HuH-7 (cell line): ENCODE results near the gene OR13F1.
"Not testable (repeated sequence)": the region's sequence is repeated elsewhere in the genome, so short reads cannot be mapped to it uniquely, and the experiment has no call there.

ENCODE experiments used
- DNase-seq: peaks from one replicate; pipeline ENCODE4 v3.0.0; 2011; ENCODE audit warnings: low spot score

OR13F1 gene

GRCh38 chr9:104503963-104504362, at the start of gene OR13F1:
Gene OR13F1, plus strand, starts transcription at chr9:104504263. Its CDS starts 0 bp downstream, at chr9:104504263.
- no peak for DNase-seq

GRCh38 chr9:104456831-104457230, 47.2 kb upstream of the OR13F1 start:
- no peak for DNase-seq

GRCh38 chr9:104463864-104464263, 40.2 kb upstream of the OR13F1 start:
- DNase-seq: no peak

- no peak for DNase-seq
Observed at GRCh38 chr9:104468261-104468660, 35.8 kb upstream of the OR13F1 start.

- DNase-seq: no peak
Observed at GRCh38 chr9:104482921-104483570, 21.0 kb upstream of the OR13F1 start.

GRCh38 chr9:104485014-104485413, 19.0 kb upstream of the OR13F1 start:
- DNase-seq: no peak

- peak; percentile 42 for DNase-seq
Observed at GRCh38 chr9:104494808-104495207, 9.3 kb upstream of the OR13F1 start.

- DNase-seq: no peak
Observed at GRCh38 chr9:104503440-104503839, 623 bp upstream of the OR13F1 start.

- DNase-seq: no peak
Observed at GRCh38 chr9:104506565-104506964, 2.5 kb downstream of the OR13F1 start.

GRCh38 chr9:104514901-104515300, 10.8 kb downstream of the OR13F1 start:
- no peak for DNase-seq

- not testable (repeated sequence) for DNase-seq
Observed at GRCh38 chr9:104520241-104520640, 16.2 kb downstream of the OR13F1 start.

- no peak for DNase-seq
Observed at GRCh38 chr9:104527109-104527508, 23.0 kb downstream of the OR13F1 start, which contains the start of gene OR13C4. Gene OR13C4, minus strand, starts transcription at chr9:104527209. Its CDS starts 0 bp downstream, at chr9:104527209.

- DNase-seq: no peak
Observed at GRCh38 chr9:104536756-104537155, 32.7 kb downstream of the OR13F1 start, which contains the start of gene OR13C3. Gene OR13C3, minus strand, starts transcription at chr9:104536856. Its CDS starts 133 bp downstream, at chr9:104536723.

- DNase-seq: no peak
Observed at GRCh38 chr9:104539275-104539674, 35.2 kb downstream of the OR13F1 start.

- no peak for DNase-seq
Observed at GRCh38 chr9:104544644-104545043, 40.6 kb downstream of the OR13F1 start.

- DNase-seq: no peak
Observed at GRCh38 chr9:104553261-104553660, 49.2 kb downstream of the OR13F1 start.
